WTC11 (cell line): ENCODE measurements around the gene NSUN7.

Experiments used
- ATF1 ChIP-seq: sonication (generic); formaldehyde crosslinking; IDR thresholded peaks from 2 replicates; pipeline ENCODE4 v1.8.1; 2023; ENCODE audit warnings: mild to moderate bottlenecking, moderate library complexity, missing genetic modification reagents
- CREB1 ChIP-seq: sonication (generic); formaldehyde crosslinking; IDR thresholded peaks from 2 replicates; pipeline ENCODE4 v1.8.0; 2023; ENCODE audit warnings: mild to moderate bottlenecking, missing genetic modification reagents
- CTCF ChIP-seq: fragments of 200-600 bp; IDR thresholded peaks from 2 replicates; pipeline ENCODE4 v1.8.0; 2022; ENCODE audit warnings: antibody characterized with exemption
- ESRRA ChIP-seq: sonication (generic); formaldehyde crosslinking; IDR thresholded peaks from 2 replicates; pipeline ENCODE4 v1.8.1; 2022; ENCODE audit warnings: mild to moderate bottlenecking, missing genetic modification reagents, borderline replicate concordance
- FOXK1 ChIP-seq: sonication (generic); formaldehyde crosslinking; IDR thresholded peaks from 2 replicates; pipeline ENCODE4 v1.8.0; 2022; ENCODE audit warnings: mild to moderate bottlenecking, moderate library complexity, missing genetic modification reagents
- ZNF671 ChIP-seq: fragments of 250-450 bp; sonication (Bioruptor Pico); IDR thresholded peaks from 2 replicates; pipeline ENCODE4 v1.8.0; 2021; ENCODE audit warnings: mild to moderate bottlenecking
- TF ChIP-seq, protein P1 (sequence below): sonication (generic); formaldehyde crosslinking; IDR thresholded peaks from 2 replicates; pipeline ENCODE4 v1.8.1; 2023; ENCODE audit warnings: mild to moderate bottlenecking, moderate library complexity, missing genetic modification reagents
- TF ChIP-seq, protein P2 (sequence below): sonication (generic); formaldehyde crosslinking; IDR thresholded peaks from 2 replicates; pipeline ENCODE4 v1.8.0; 2022; ENCODE audit warnings: mild to moderate bottlenecking, missing genetic modification reagents

- TF ChIP-seq CTCF (no peak), CREB1 (CRISPR knock-in tag) (no peak), FOXK1 (CRISPR knock-in tag) (no peak), ATF1 (CRISPR knock-in tag) (no peak), ZNF671 (CRISPR knock-in tag) (no peak), ESRRA (CRISPR knock-in tag) (no peak)
- TF ChIP-seq, protein P1, sequence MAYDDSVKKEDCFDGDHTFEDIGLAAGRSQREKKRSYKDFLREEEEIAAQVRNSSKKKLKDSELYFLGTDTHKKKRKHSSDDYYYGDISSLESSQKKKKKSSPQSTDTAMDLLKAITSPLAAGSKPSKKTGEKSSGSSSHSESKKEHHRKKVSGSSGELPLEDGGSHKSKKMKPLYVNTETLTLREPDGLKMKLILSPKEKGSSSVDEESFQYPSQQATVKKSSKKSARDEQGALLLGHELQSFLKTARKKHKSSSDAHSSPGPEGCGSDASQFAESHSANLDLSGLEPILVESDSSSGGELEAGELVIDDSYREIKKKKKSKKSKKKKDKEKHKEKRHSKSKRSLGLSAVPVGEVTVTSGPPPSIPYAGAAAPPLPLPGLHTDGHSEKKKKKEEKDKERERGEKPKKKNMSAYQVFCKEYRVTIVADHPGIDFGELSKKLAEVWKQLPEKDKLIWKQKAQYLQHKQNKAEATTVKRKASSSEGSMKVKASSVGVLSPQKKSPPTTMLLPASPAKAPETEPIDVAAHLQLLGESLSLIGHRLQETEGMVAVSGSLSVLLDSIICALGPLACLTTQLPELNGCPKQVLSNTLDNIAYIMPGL (CRISPR knock-in tag) = no peak
- TF ChIP-seq, protein P2, sequence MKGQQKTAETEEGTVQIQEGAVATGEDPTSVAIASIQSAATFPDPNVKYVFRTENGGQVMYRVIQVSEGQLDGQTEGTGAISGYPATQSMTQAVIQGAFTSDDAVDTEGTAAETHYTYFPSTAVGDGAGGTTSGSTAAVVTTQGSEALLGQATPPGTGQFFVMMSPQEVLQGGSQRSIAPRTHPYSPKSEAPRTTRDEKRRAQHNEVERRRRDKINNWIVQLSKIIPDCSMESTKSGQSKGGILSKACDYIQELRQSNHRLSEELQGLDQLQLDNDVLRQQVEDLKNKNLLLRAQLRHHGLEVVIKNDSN (CRISPR knock-in tag) = no peak
Observed at GRCh38 chr4:40720916-40721315, 28.8 kb upstream of the NSUN7 start.
